Fibroblast of mammary gland (primary cell): Measurements from ENCODE around the gene TM9SF3.

Experiments used
- DNase-seq: peaks from one replicate; pipeline ENCODE4 v3.0.0-alpha.2; 2010; ENCODE audit warnings: low read depth
- H3K4me3 ChIP-seq: 2 replicates; pipeline ENCODE4 v1.5.1; 2011; ENCODE audit warnings: low read depth, mild to moderate bottlenecking, low read length, moderate library complexity; ENCODE audit not compliant: control insufficient read depth
- TF ChIP-seq, protein P1 (sequence below): conservative IDR thresholded peaks from 2 replicates; pipeline ENCODE4 v1.5.1; 2011; ENCODE audit warnings: low read depth, low read length, inconsistent platforms; ENCODE audit not compliant: control insufficient read depth, insufficient read depth

The TM9SF3 gene

DNA sequence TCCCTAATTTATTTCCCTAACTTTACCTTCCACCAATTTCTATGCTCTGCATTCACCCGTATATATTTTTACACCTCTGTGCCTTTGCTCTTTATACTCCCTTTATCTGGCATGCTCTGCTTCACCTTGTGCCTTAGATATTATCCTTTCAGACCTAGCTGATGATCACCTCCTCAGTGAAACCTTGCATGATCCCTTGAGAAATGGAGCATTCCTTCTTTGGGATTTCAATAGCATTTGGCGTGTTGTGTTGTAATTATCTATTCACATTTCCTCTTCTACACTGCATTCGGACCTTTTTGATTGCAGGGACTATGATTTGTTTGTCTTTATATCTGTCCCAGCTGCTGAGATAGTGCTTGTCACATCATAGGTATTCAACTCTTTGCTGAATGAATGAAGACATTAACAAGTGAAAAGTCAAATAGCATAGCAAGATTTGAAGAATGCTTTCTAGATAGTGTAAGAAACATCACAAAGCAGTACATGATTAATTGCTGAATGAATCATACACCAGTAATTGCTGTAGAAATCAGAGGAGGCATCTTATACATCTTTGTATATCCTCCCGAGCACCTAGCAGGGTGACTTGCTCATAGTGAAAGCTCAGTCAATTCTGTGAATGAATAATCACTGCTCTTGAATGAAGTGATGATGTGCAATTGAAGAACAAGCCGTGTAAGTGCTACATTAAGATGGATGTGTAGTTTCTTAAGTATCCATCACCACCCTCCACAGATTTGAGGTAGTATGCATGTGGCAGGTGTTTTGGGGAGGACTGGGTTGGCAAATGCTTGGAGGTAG, 2.0 kb upstream of the TM9SF3 start:
- peak; percentile 23 for DNase-seq
- H3K4me3 ChIP-seq, result no peak overlapping the region
- TF ChIP-seq, protein P1, sequence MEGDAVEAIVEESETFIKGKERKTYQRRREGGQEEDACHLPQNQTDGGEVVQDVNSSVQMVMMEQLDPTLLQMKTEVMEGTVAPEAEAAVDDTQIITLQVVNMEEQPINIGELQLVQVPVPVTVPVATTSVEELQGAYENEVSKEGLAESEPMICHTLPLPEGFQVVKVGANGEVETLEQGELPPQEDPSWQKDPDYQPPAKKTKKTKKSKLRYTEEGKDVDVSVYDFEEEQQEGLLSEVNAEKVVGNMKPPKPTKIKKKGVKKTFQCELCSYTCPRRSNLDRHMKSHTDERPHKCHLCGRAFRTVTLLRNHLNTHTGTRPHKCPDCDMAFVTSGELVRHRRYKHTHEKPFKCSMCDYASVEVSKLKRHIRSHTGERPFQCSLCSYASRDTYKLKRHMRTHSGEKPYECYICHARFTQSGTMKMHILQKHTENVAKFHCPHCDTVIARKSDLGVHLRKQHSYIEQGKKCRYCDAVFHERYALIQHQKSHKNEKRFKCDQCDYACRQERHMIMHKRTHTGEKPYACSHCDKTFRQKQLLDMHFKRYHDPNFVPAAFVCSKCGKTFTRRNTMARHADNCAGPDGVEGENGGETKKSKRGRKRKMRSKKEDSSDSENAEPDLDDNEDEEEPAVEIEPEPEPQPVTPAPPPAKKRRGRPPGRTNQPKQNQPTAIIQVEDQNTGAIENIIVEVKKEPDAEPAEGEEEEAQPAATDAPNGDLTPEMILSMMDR, result no peak

DNA sequence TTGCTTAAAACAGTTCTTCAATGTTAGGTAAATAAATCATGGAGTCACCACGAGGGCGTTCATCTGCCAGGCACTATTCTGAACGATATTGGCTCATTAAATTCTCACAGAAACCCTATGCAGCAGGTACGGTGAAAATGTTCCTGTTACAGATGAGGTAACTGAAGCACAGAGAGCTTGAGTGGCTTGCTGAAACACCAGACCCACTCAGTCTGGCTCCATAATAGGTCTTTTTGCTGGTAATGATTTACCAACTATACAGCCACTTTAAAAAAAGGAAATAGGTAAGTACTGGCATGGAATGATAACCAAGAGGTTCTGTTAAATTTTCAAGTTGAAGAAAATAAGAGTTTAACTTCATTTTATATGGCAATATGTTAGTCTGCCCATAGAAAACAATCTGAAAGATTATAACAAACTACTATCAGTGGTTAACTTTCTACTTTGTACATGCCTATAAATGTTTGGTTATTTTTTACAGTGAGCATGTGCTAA, 1.3 kb upstream of the TM9SF3 start:
- TF ChIP-seq, protein P1, result no peak
- H3K4me3 ChIP-seq, result peak overlapping the region; percentile 58
- no peak for DNase-seq

DNA sequence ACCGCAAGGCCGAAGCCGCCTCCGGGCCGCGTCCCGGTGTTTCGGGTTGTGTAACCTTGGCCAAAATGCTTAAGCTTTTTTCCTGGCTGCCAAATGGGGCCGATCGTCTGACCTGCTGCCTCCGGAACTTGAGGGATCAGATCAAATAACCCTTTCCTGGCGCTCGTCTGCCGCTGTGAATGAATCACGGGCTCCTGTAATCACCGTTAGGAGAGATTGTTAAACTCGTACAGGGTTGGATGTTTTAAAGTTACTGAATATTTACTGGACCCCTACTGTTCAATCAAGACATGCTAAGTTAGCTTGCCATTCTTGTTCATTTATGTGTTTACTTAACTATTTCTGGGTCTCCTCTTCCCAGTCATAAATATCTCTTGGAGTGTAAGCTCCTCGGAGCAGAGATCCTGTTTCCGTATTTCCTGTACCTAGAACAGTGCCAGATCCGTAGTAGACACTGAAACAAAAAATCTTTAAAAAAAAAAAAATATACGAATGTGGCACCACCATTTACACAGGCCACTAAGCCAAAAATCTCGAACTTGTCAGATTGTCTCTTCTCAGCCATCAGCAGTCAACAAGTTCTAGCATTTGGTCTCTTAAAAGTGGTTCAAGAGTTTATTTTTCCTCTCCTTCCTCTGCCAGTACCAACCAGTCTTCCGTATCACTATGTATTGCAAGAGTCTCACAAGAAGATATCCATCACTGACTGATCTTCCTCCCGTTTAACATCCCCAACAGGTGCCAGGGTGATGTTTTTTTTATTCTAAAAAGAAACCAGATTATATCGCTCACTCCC, 650 bp upstream of the TM9SF3 start:
- peak overlapping the region; percentile 58 for H3K4me3 ChIP-seq
- TF ChIP-seq, protein P1, result no peak
- DNase-seq, result peak; percentile 83

DNA sequence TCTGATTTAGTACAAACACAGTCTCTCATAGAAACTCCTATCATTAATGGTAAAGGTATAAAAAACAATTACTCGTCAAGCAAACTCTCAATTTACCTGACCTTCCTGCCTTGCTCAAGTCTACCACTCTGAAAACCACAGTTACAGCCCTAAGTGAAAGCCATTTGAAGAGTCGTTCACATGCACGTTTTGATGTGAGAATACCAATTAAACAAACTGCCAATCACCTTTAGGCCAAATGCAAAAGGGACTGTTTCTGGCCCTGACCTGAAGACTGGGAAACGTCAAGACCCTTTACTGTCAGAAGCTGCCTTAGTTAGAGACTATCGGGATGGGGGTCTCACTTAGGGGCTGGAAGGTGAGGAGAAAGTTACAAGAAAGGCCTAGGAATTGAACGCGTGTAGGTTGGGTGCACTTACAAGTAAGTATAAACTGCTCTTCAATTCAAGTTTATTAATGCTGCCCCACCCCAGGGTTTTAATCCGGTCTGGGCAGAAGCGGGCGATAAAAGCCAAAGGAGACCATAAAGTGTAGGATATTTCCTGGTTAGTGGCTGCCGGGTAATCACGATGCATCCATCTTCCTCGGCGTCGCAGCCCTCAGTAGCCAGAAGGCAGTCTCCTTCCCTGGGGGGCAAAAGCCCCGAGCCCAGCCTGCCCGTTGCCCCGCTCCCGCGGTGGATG, 935 bp downstream of the TM9SF3 start:
- DNase-seq, result peak; percentile 14
- peak overlapping the region; percentile 79 for H3K4me3 ChIP-seq
- TF ChIP-seq, protein P1, result no peak

DNA sequence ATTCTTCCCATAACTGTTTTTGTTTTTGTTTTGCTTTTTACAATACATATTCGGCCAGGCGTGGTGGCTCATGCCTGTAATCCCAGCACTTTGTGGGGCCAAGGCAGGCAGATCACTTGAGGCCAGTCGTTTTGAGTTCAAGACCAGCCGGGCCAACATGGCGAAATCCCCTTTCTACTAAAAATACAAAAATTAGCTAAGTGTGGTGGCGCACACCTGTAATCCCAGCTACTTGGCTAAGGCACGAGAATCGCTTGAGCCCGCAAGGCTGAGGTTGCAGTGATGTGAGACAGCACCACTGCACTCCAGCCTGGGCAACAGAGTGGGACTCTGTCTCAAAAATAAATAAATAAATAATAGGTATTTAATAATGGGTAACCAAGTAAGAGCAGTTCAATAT, 2.3 kb downstream of the TM9SF3 start:
- H3K4me3 ChIP-seq, result no peak overlapping the region
- TF ChIP-seq, protein P1, result no peak
- DNase-seq, result no peak

DNA sequence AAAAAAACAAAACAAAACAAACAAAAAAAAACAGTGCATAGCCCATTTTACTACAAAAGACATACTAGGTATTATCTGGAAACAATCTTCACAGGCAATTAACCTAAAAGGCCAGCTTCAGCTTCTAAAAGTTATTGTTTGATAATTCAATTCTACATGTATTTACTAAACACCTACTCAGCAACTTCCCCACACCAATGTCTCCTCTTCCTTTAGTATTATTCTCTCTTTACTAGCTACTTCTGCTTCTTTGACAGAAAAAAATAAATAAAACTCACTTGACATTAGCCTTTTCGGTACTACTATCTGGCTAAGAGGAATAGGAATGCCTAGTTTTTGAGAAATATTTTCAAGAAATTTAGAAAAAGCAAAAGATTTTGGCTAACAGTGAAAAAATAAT, 2.8 kb downstream of the TM9SF3 start:
- TF ChIP-seq, protein P1, result no peak
- DNase-seq, result no peak
- H3K4me3 ChIP-seq, result no peak overlapping the region
